ENCODE data around the gene NFKBIE.
A peak's percentile ranks its signal among the peaks of the same experiment; 100 is the strongest.
"Not testable (repeated sequence)": the region's sequence is repeated elsewhere in the genome, so short reads cannot be mapped to it uniquely, and the experiment has no call there.

The NFKBIE gene

GRCh38 chr6:44265007-44265721, at the start of gene NFKBIE:
TSS of gene NFKBIE (minus strand) at chr6:44265551. CDS start at chr6:44265346, 205 bp downstream.
- peak; percentile 73 to 87 for DNase-seq

- DNase-seq: not testable (repeated sequence)
These were observed 49.3 kb upstream of the NFKBIE start for GRCh38 chr6:44314657-44315056.

GRCh38 chr6:44312901-44313788, 47.8 kb upstream of the NFKBIE start, which contains the start of gene AARS2:
TSS of gene AARS2 (minus strand) at chr6:44313347. CDS start at chr6:44313323, 24 bp downstream.
- peak; percentile 57 to 81 for DNase-seq

- DNase-seq: no peak
These were observed 46.4 kb upstream of the NFKBIE start for GRCh38 chr6:44311767-44312166.

GRCh38 chr6:44311304-44311703, 46.0 kb upstream of the NFKBIE start:
- DNase-seq: no peak

- no peak for DNase-seq
These were observed 44.9 kb upstream of the NFKBIE start for GRCh38 chr6:44310241-44310640.

GRCh38 chr6:44309631-44310030, 44.3 kb upstream of the NFKBIE start:
- DNase-seq: no peak

GRCh38 chr6:44309092-44309491, 43.7 kb upstream of the NFKBIE start:
- no peak for DNase-seq

- no peak for DNase-seq
These were observed 41.9 kb upstream of the NFKBIE start for GRCh38 chr6:44307217-44307616.

- DNase-seq: no peak
These were observed 41.4 kb upstream of the NFKBIE start for GRCh38 chr6:44306710-44307109.

GRCh38 chr6:44305200-44305725, 39.9 kb upstream of the NFKBIE start:
- DNase-seq: no peak

GRCh38 chr6:44304282-44305199, 39.2 kb upstream of the NFKBIE start:
- peak in 1 of 2 experiments; percentile 33 for DNase-seq

- DNase-seq: no peak
These were observed 38.5 kb upstream of the NFKBIE start for GRCh38 chr6:44303842-44304241.

GRCh38 chr6:44302856-44303255, 37.5 kb upstream of the NFKBIE start:
- DNase-seq: no peak

- DNase-seq: no peak
These were observed 36.6 kb upstream of the NFKBIE start for GRCh38 chr6:44301782-44302564.

GRCh38 chr6:44301106-44301505, 35.8 kb upstream of the NFKBIE start:
- no peak for DNase-seq

- DNase-seq: no peak
These were observed 35.0 kb upstream of the NFKBIE start for GRCh38 chr6:44300292-44300823.

- no peak for DNase-seq
These were observed 33.5 kb upstream of the NFKBIE start for GRCh38 chr6:44298864-44299263.

- no peak for DNase-seq
These were observed 32.9 kb upstream of the NFKBIE start for GRCh38 chr6:44298055-44298803.
